Gastrocnemius medialis (tissue), 4 donors: ENCODE measurements around the gene DPAGT1.

Experiments used
- CTCF ChIP-seq, 5 experiments: fragments of 450-650 bp in 3 of 5; fragments of 200-600 bp in 2 of 5; sonication (generic) in 2 of 5; IDR thresholded peaks in 4 of 5; conservative IDR thresholded peaks in 1 of 5; 1 replicate in 4 of 5; 2 replicates in 1 of 5; pipeline ENCODE4 v1.5.1; 2016 to 2019; ENCODE audit warnings: antibody characterized with exemption in 5 of 5, mild to moderate bottlenecking in 3 of 5, moderate library complexity in 3 of 5
- POLR2A ChIP-seq, 2 donors: fragments of 450-650 bp; IDR thresholded peaks; one replicate each; pipeline ENCODE4 v1.6.1; 2017; ENCODE audit warnings: antibody characterized with exemption in 2 of 2, mild to moderate bottlenecking in 2 of 2, moderate library complexity in 2 of 2

- TF ChIP-seq POLR2A (IDR thresholded peaks at IDR 0.05) = no peak
- TF ChIP-seq CTCF (IDR thresholded peaks at IDR 0.05 in 4 of 5, conservative IDR thresholded peaks at IDR 0.05 in 1 of 5) = no peak
These were observed 1.9 kb downstream of the DPAGT1 start for GRCh38 chr11:119099711-119100110.
